Trophoblast cell (in vitro differentiated cells and primary cell): ENCODE data around the gene SF3B3.

Source experiments
- DNase-seq, 2 donors: peaks; one replicate each; pipeline ENCODE4 v3.0.0-alpha.2; 2016
- H2AFZ ChIP-seq: 2 replicates; pipeline ENCODE4 v1.6.1; 2013; ENCODE audit warnings: low read length, moderate library complexity, mild to moderate bottlenecking; ENCODE audit not compliant: insufficient read depth, poor library complexity
- H2AK5ac ChIP-seq: 2 replicates; pipeline ENCODE4 v1.6.1; 2013; ENCODE audit warnings: mild to moderate bottlenecking, low read length
- H2BK120ac ChIP-seq: 2 replicates; pipeline ENCODE4 v1.6.1; 2013; ENCODE audit warnings: low read length, mild to moderate bottlenecking, moderate library complexity; ENCODE audit not compliant: insufficient read depth, poor library complexity
- H2BK12ac ChIP-seq: 2 replicates; pipeline ENCODE4 v1.6.1; 2013; ENCODE audit warnings: mild to moderate bottlenecking, low read length, moderate library complexity
- H2BK5ac ChIP-seq: 2 replicates; pipeline ENCODE4 v1.6.1; 2013; ENCODE audit warnings: low read length, low read depth, moderate library complexity, mild to moderate bottlenecking; ENCODE audit not compliant: poor library complexity
- H3K14ac ChIP-seq: 2 replicates; pipeline ENCODE4 v1.6.1; 2013; ENCODE audit warnings: mild to moderate bottlenecking, low read length
- H3K18ac ChIP-seq: 2 replicates; pipeline ENCODE4 v1.6.1; 2013; ENCODE audit warnings: mild to moderate bottlenecking, low read length
- H3K23ac ChIP-seq: 2 replicates; pipeline ENCODE4 v1.6.1; 2013; ENCODE audit warnings: low read length
- H3K27ac ChIP-seq: 2 replicates; pipeline ENCODE4 v1.5.1; 2013; ENCODE audit warnings: low read depth, mild to moderate bottlenecking, inconsistent platforms, low read length, moderate library complexity
- H3K27me3 ChIP-seq: 2 replicates; pipeline ENCODE4 v1.6.1; 2013; ENCODE audit warnings: inconsistent platforms, mild to moderate bottlenecking, low read length, moderate library complexity; ENCODE audit not compliant: insufficient read depth
- H3K36me3 ChIP-seq, 2 experiments: 1 replicate in 1 of 2; 2 replicates in 1 of 2; pipeline ENCODE4 v1.6.1; 2013; ENCODE audit warnings: low read length in 2 of 2, mild to moderate bottlenecking in 2 of 2, moderate library complexity in 1 of 2; ENCODE audit not compliant: insufficient read depth in 2 of 2, control insufficient read depth in 1 of 2
- H3K4ac ChIP-seq: 2 replicates; pipeline ENCODE4 v1.6.1; 2013; ENCODE audit warnings: low read depth, mild to moderate bottlenecking, low read length, moderate library complexity
- H3K4me1 ChIP-seq, 2 experiments: 1 replicate in 1 of 2; 2 replicates in 1 of 2; pipeline ENCODE4 v1.6.1; 2013; ENCODE audit warnings: low read length in 2 of 2, mild to moderate bottlenecking in 2 of 2, moderate library complexity in 1 of 2; ENCODE audit not compliant: insufficient read depth in 2 of 2, control insufficient read depth in 1 of 2
- H3K4me2 ChIP-seq: 2 replicates; pipeline ENCODE4 v1.6.1; 2013; ENCODE audit warnings: inconsistent platforms, mild to moderate bottlenecking, low read length, moderate library complexity
- H3K4me3 ChIP-seq: 2 replicates; pipeline ENCODE4 v1.5.1; 2013; ENCODE audit warnings: mild to moderate bottlenecking, low read depth, low read length, inconsistent platforms
- H3K79me1 ChIP-seq: one replicate; pipeline ENCODE4 v1.6.1; 2013; ENCODE audit warnings: low read length
- H3K79me2 ChIP-seq: 2 replicates; pipeline ENCODE4 v1.6.1; 2013; ENCODE audit warnings: low read length, mild to moderate bottlenecking; ENCODE audit not compliant: control insufficient read depth, insufficient read depth, poor library complexity
- H3K9ac ChIP-seq: 2 replicates; pipeline ENCODE4 v1.6.1; 2013; ENCODE audit warnings: mild to moderate bottlenecking, low read length
- H3K9me3 ChIP-seq: 2 replicates; pipeline ENCODE4 v1.6.1; 2013; ENCODE audit warnings: low read depth, mild to moderate bottlenecking, control low read depth, inconsistent platforms, low read length; ENCODE audit not compliant: insufficient read depth
- H4K12ac ChIP-seq: 2 replicates; pipeline ENCODE4 v1.6.1; 2013; ENCODE audit warnings: low read depth, mild to moderate bottlenecking, low read length, moderate library complexity
- H4K8ac ChIP-seq: 2 replicates; pipeline ENCODE4 v1.6.1; 2013; ENCODE audit warnings: low read depth, mild to moderate bottlenecking, low read length, moderate library complexity
- H4K91ac ChIP-seq: one replicate; pipeline ENCODE4 v1.6.1; 2013; ENCODE audit warnings: low read depth, mild to moderate bottlenecking, low read length, moderate library complexity
- WGBS: extraction: QIAGEN DNeasy Blood & Tissue Kit; methylation state at CpG from one replicate; pipeline ENCODE4 v1.1.7; 2013; ENCODE audit warnings: missing lambda C conversion rate; ENCODE audit not compliant: insufficient read length, insufficient coverage; ENCODE audit errors: extremely low coverage; 5-methylcytosine and 5-hydroxymethylcytosine counted together

The SF3B3 gene

DNA sequence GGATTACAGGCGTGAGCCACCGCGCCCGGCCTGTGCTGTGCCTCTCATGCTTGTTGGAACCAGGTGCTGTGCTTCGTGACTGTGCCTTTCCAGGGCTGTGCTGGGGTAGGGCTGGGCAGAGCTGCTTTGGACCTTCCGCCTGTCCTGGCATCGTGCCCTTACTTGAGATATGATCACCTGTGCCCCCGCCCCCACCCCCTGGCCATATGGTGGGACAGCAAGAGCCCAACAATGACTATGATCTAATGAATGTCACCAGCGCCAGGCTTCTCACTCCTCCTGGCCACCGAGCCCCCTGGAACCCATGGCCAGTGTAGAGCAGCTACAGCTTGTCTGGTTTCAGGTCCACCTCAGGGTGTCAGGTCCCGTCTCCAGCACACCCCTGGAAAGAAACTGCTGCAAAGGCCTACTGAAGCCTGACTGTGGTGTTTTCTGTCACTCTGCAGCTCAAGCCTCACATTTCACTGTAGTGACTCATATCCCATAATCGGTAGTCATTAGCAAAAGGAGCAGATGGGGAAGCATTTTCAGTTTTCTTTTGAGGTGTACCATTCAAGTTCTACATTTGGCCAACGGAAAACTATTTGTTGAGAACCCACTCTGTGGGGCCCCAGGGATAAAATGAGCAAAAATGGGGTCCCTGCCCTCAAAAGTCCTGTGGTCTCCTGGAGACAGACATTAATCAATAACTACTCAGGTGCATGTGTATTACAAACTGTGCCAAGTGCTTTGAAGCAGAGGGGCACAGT, 47.2 kb upstream of the SF3B3 start:
- Histone ChIP-seq H4K8ac (no peak overlapping the region), H3K4me1 (peaks cover 20 to 21% of the 10 kb centered on the region in 2 experiments), H2BK12ac (no peak overlapping the region), H2BK120ac (no peak overlapping the region), H4K12ac (no peak overlapping the region), H3K4me3 (no peak overlapping the region), H3K9ac (no peak overlapping the region), H3K14ac (no peak overlapping the region), H3K18ac (no peak overlapping the region), H3K27ac (peak overlapping the region; percentile 23), H3K79me2 (no peaks in the 10 kb centered on the region), H3K79me1 (no peaks in the 10 kb centered on the region), H2BK5ac (no peak overlapping the region), H3K4ac (no peak overlapping the region), H3K23ac (no peak overlapping the region), H2AK5ac (no peak overlapping the region), H3K9me3 (peaks cover 1% of the 10 kb centered on the region), H3K27me3 (no peaks in the 10 kb centered on the region), H2AFZ (no peak overlapping the region), H3K4me2 (peak overlapping the region; percentile 27), H4K91ac (no peak overlapping the region), H3K36me3 (peaks cover 33% of the 10 kb centered on the region in 2 experiments)
- DNase-seq, result peak in 1 of 2 donors; percentile 42
- no CpG with 5 or more reads among the region's 13 CpGs for WGBS

DNA sequence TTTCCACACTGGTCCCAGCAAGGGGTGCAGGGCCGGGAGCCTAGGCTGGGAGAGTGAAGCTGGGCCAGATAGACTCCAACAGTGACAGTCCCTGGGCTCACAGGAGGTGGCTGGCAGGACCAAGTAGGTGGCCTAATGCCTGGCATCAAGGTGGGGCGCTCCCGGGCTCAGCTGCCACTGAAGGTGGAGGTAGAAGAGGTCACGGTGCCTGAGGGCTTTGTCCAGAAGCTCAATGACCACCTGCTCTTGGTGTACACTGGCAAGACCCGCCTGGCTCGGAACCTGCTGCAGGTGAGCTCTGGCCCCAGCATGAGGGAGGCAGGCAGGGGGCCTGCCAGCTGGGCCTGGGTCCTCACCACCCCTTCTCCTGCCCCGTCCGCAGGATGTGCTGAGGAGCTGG, 45.4 kb upstream of the SF3B3 start:
- Histone ChIP-seq H4K12ac (no peak overlapping the region), H2BK120ac (no peak overlapping the region)
- no peak for DNase-seq

DNA sequence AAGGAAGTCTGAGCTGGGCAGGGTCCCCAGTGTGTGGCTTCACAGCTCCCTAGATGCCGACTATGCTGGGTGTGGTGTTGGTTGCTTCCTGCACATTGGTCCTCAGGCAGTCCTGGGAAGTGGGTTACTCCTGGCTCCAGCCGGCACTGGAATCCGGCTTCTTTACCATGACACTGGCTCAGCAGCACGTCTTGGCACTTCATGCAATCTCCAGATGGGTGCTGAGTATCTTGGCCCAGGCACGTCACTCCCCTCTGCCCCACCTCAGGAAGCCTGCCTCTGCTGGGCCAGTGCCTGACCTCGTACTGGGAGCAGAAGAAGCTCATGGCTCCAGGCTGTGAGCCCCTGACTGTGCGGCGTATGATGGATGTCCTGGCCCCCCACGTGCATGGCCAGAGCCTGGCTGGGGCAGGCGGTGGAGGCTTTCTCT, 44.7 kb upstream of the SF3B3 start:
- no peak overlapping the region for H3K4me3 ChIP-seq
- no peak overlapping the region for H4K91ac ChIP-seq
- H3K4ac ChIP-seq, result no peak overlapping the region
- H3K36me3 ChIP-seq, result peaks cover 44 to 50% of the 10 kb centered on the region in 2 experiments
- H2BK120ac ChIP-seq, result no peak overlapping the region
- H4K8ac ChIP-seq, result no peak overlapping the region
- H3K9me3 ChIP-seq, result peaks cover 1% of the 10 kb centered on the region
- H3K4me2 ChIP-seq, result no peak overlapping the region
- H3K14ac ChIP-seq, result no peak overlapping the region
- no peak overlapping the region for H2BK5ac ChIP-seq
- H3K9ac ChIP-seq, result no peak overlapping the region
- no peaks in the 10 kb centered on the region for H3K79me2 ChIP-seq
- no peak overlapping the region for H2AK5ac ChIP-seq
- H4K12ac ChIP-seq, result no peak overlapping the region
- no peak overlapping the region for H2AFZ ChIP-seq
- no peak for DNase-seq
- H3K27me3 ChIP-seq, result no peaks in the 10 kb centered on the region
- H3K23ac ChIP-seq, result no peak overlapping the region
- WGBS, result no CpG with 5 or more reads among the region's 10 CpGs
- peaks cover 16 to 19% of the 10 kb centered on the region in 2 experiments for H3K4me1 ChIP-seq
- no peaks in the 10 kb centered on the region for H3K79me1 ChIP-seq
- H3K27ac ChIP-seq, result no peak overlapping the region
- no peak overlapping the region for H2BK12ac ChIP-seq
- no peak overlapping the region for H3K18ac ChIP-seq

More for the DNA sequence above, 45.4 kb upstream of the SF3B3 start:
- Histone ChIP-seq H2BK12ac (no peak overlapping the region), H3K4me1 (peaks cover 16 to 19% of the 10 kb centered on the region in 2 experiments), H3K4me2 (no peak overlapping the region), H3K79me2 (no peaks in the 10 kb centered on the region), H3K4ac (no peak overlapping the region), H4K91ac (no peak overlapping the region), H2AFZ (no peak overlapping the region), H3K23ac (no peak overlapping the region), H3K18ac (no peak overlapping the region), H3K9ac (no peak overlapping the region), H3K9me3 (peaks cover 1% of the 10 kb centered on the region), H2BK5ac (no peak overlapping the region), H3K79me1 (no peaks in the 10 kb centered on the region), H4K8ac (no peak overlapping the region), H3K4me3 (no peak overlapping the region), H3K14ac (no peak overlapping the region), H3K27ac (no peak overlapping the region), H3K36me3 (peaks cover 38 to 44% of the 10 kb centered on the region in 2 experiments), H2AK5ac (no peak overlapping the region), H3K27me3 (no peaks in the 10 kb centered on the region)
- WGBS, result no CpG with 5 or more reads among the region's 8 CpGs

DNA sequence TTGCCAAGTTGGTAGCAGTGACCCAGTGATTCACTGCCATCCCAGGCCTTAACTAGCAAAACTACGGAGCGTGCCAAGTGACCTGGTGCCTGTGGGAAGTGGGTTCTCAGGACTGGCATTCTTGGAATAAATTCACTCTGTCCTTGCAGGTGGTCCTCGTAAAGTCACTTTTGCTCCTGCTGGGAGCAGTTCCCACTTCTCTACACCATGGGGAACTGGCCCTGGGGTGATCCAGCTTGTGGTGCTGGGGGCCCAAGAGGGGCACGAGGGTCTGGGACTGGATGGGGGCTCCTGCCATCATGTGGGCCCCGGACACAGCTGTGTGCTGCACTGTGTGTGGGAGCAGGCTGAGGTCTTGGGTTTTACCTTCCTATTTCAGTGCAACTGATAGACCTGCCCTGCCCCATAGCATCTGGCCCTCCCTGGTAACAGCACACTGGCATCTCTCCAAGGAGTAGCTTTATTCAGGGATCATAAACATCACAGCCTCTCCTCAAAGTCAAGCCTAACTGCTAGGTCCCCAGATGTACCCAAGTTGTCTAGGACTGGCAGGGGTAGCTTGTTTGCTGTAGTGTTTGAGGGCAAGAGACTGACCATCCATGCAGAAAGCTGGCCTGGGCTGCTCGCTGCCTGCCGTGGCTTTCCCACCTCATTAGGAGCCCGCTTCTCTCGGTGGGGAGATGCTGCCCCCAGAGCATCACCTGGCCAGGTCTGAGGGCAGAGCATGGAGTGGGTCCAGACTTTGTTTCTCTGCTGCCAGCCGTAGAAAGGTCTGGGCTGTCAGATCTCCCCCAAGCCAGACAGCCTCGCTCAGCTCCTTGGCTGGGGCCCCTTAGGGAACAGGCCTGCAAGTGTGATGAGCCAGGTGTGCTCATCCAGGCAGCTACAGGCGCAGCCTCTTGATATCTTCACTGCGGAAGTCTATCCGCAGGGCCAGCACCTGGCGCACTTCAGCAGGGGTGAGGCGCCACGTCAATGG, 43.2 kb upstream of the SF3B3 start:
- DNase-seq, result no peak
- no CpG with 5 or more reads among the region's 17 CpGs for WGBS
- Histone ChIP-seq H4K12ac (no peak overlapping the region), H4K8ac (no peak overlapping the region), H3K4me3 (no peak overlapping the region), H4K91ac (no peak overlapping the region), H3K79me1 (no peaks in the 10 kb centered on the region), H2BK5ac (no peak overlapping the region), H3K9ac (no peak overlapping the region), H3K36me3 (peaks cover 46 to 51% of the 10 kb centered on the region in 2 experiments), H2BK120ac (no peak overlapping the region), H3K4me1 (peaks cover 8 to 10% of the 10 kb centered on the region in 2 experiments), H3K14ac (no peak overlapping the region), H3K23ac (no peak overlapping the region), H3K9me3 (peaks cover 1% of the 10 kb centered on the region), H2AFZ (no peak overlapping the region), H3K4ac (no peak overlapping the region), H3K18ac (no peak overlapping the region), H2AK5ac (no peak overlapping the region), H3K27me3 (no peaks in the 10 kb centered on the region), H3K27ac (no peak overlapping the region), H3K79me2 (no peaks in the 10 kb centered on the region), H3K4me2 (no peak overlapping the region), H2BK12ac (no peak overlapping the region)
